Measurements from ENCODE around the gene NACC1. TPM values are rescaled to one million over a fixed set of nuclear protein-coding genes. Genes with fewer than 3 reads are reported as not detected.
A peak's percentile ranks its signal among the peaks of the same experiment; 100 is the strongest.

The NACC1 gene
- total RNA-seq, 1 donor from 2014 or later, result 45.1 TPM

GRCh38 chr19:13083008-13083404 is 35.1 kb upstream of the NACC1 start:
- Mint-ChIP-seq H3K4me1 (ENCODE audit: unreplicated experiment) (peaks cover 56% of the 10 kb centered on the region), H3K4me3 (ENCODE audit: unreplicated experiment) (no peak overlapping the region), H3K27me3 (ENCODE audit: unreplicated experiment) (peaks cover 8% of the 10 kb centered on the region), H3K36me3 (ENCODE audit: unreplicated experiment) (peaks cover 21% of the 10 kb centered on the region), H3K9me3 (ENCODE audit: unreplicated experiment) (no peaks in the 10 kb centered on the region), H3K27ac (ENCODE audit: unreplicated experiment) (peak overlapping the region; percentile 80)
- DNase-seq (ENCODE audit: extremely low spot score, unreplicated experiment), result no peak
- TF ChIP-seq CTCF (IDR thresholded peaks at IDR 0.05), result no peak

GRCh38 chr19:13083627-13084026 is 34.4 kb upstream of the NACC1 start:
- Mint-ChIP-seq H3K27ac (ENCODE audit: unreplicated experiment) (peak overlapping the region; percentile 80), H3K4me3 (ENCODE audit: unreplicated experiment) (no peak overlapping the region), H3K9me3 (ENCODE audit: unreplicated experiment) (no peaks in the 10 kb centered on the region), H3K4me1 (ENCODE audit: unreplicated experiment) (peaks cover 55% of the 10 kb centered on the region), H3K27me3 (ENCODE audit: unreplicated experiment) (peaks cover 8% of the 10 kb centered on the region), H3K36me3 (ENCODE audit: unreplicated experiment) (peaks cover 24% of the 10 kb centered on the region)
- no peak for TF ChIP-seq CTCF (IDR thresholded peaks at IDR 0.05)
- DNase-seq (ENCODE audit: extremely low spot score, unreplicated experiment), result no peak

- TF ChIP-seq CTCF (IDR thresholded peaks at IDR 0.05), result no peak
- Mint-ChIP-seq H3K27me3 (ENCODE audit: unreplicated experiment) (peaks cover 8% of the 10 kb centered on the region), H3K9me3 (ENCODE audit: unreplicated experiment) (no peaks in the 10 kb centered on the region), H3K36me3 (ENCODE audit: unreplicated experiment) (peaks cover 23% of the 10 kb centered on the region), H3K27ac (ENCODE audit: unreplicated experiment) (no peak overlapping the region), H3K4me3 (ENCODE audit: unreplicated experiment) (no peak overlapping the region), H3K4me1 (ENCODE audit: unreplicated experiment) (peaks cover 48% of the 10 kb centered on the region)
- DNase-seq (ENCODE audit: extremely low spot score, unreplicated experiment), result no peak
Measured at GRCh38 chr19:13085666-13086065, 32.4 kb upstream of the NACC1 start.

- no peak overlapping the region for H3K4me3 Mint-ChIP-seq (ENCODE audit: unreplicated experiment)
- peaks cover 8% of the 10 kb centered on the region for H3K27me3 Mint-ChIP-seq (ENCODE audit: unreplicated experiment)
- TF ChIP-seq CTCF (IDR thresholded peaks at IDR 0.05), result no peak
- peaks cover 23% of the 10 kb centered on the region for H3K36me3 Mint-ChIP-seq (ENCODE audit: unreplicated experiment)
- no peak overlapping the region for H3K27ac Mint-ChIP-seq (ENCODE audit: unreplicated experiment)
- DNase-seq (ENCODE audit: extremely low spot score, unreplicated experiment), result no peak
- peaks cover 54% of the 10 kb centered on the region for H3K4me1 Mint-ChIP-seq (ENCODE audit: unreplicated experiment)
- no peaks in the 10 kb centered on the region for H3K9me3 Mint-ChIP-seq (ENCODE audit: unreplicated experiment)
Measured at GRCh38 chr19:13086341-13086740, 31.7 kb upstream of the NACC1 start.

GRCh38 chr19:13087295-13087694 is 30.8 kb upstream of the NACC1 start:
- Mint-ChIP-seq H3K27me3 (ENCODE audit: unreplicated experiment) (peaks cover 8% of the 10 kb centered on the region), H3K9me3 (ENCODE audit: unreplicated experiment) (no peaks in the 10 kb centered on the region), H3K27ac (ENCODE audit: unreplicated experiment) (no peak overlapping the region), H3K4me3 (ENCODE audit: unreplicated experiment) (no peak overlapping the region), H3K4me1 (ENCODE audit: unreplicated experiment) (peaks cover 55% of the 10 kb centered on the region), H3K36me3 (ENCODE audit: unreplicated experiment) (peaks cover 20% of the 10 kb centered on the region)
- DNase-seq (ENCODE audit: extremely low spot score, unreplicated experiment), result no peak
- TF ChIP-seq CTCF (IDR thresholded peaks at IDR 0.05), result no peak

Data from osteocyte (in vitro differentiated cells).